Hepatocyte (in vitro differentiated cells): Measurements from ENCODE around the gene KIF17. TPM values are rescaled to one million over a fixed set of nuclear protein-coding genes. Genes with fewer than 3 reads are reported as not detected.
A peak's percentile ranks its signal among the peaks of the same experiment; 100 is the strongest.

Experiments
- DNase-seq: peaks from one replicate; pipeline ENCODE4 v3.0.0-alpha.2; 2016; ENCODE audit warnings: low spot score
- H2AFZ ChIP-seq: fragments of 200-600 bp; sonication (generic); 2 replicates; pipeline ENCODE4 v1.6.0; 2016; ENCODE audit warnings: antibody characterized with exemption, mild to moderate bottlenecking
- H3K27ac ChIP-seq: fragments of 200-600 bp; sonication (generic); 2 replicates; pipeline ENCODE4 v1.5.1; 2016; ENCODE audit warnings: mild to moderate bottlenecking
- H3K27me3 ChIP-seq: fragments of 200-600 bp; sonication (generic); 2 replicates; pipeline ENCODE4 v1.6.1; 2016
- H3K36me3 ChIP-seq: fragments of 200-600 bp; sonication (generic); replicated peaks from 2 replicates; pipeline ENCODE4 v1.5.1; 2016; ENCODE audit warnings: low read depth; ENCODE audit not compliant: insufficient read depth
- H3K4me1 ChIP-seq: fragments of 200-600 bp; sonication (generic); 2 replicates; pipeline ENCODE4 v1.5.1; 2016; ENCODE audit warnings: mild to moderate bottlenecking, moderate library complexity; ENCODE audit not compliant: insufficient read depth
- H3K4me2 ChIP-seq: fragments of 200-600 bp; sonication (generic); 2 replicates; pipeline ENCODE4 v1.6.0; 2016
- H3K4me3 ChIP-seq: fragments of 200-600 bp; sonication (generic); 2 replicates; pipeline ENCODE4 v1.5.1; 2016; ENCODE audit warnings: mild to moderate bottlenecking
- H3K79me2 ChIP-seq: fragments of 200-600 bp; sonication (generic); 2 replicates; pipeline ENCODE4 v1.6.0; 2017; ENCODE audit warnings: mild to moderate bottlenecking
- H3K9me2 ChIP-seq: fragments of 200-600 bp; sonication (generic); replicated peaks from 2 replicates; pipeline ENCODE4 v1.6.0; 2017; ENCODE audit warnings: mild to moderate bottlenecking; ENCODE audit not compliant: insufficient read depth
- H3K9me3 ChIP-seq: fragments of 200-600 bp; sonication (generic); 2 replicates; pipeline ENCODE4 v1.5.1; 2016; ENCODE audit warnings: low read depth, mild to moderate bottlenecking
- H4K20me1 ChIP-seq: fragments of 200-600 bp; sonication (generic); 2 replicates; pipeline ENCODE4 v1.6.0; 2016; ENCODE audit warnings: mild to moderate bottlenecking; ENCODE audit not compliant: insufficient read depth, poor library complexity, severe bottlenecking
- EZH2 ChIP-seq: fragments of 200-600 bp; sonication (generic); IDR thresholded peaks from 2 replicates; pipeline ENCODE4 v1.6.1; 2016; ENCODE audit warnings: antibody characterized with exemption, mild to moderate bottlenecking, borderline replicate concordance
- EZH2phosphoT487 ChIP-seq: fragments of 200-600 bp; sonication (generic); IDR thresholded peaks from one replicate; pipeline ENCODE4 v1.6.1; 2018; ENCODE audit warnings: antibody characterized with exemption, mild to moderate bottlenecking, low read depth, moderate library complexity; ENCODE audit not compliant: unreplicated experiment, severe bottlenecking
- WGBS: methylation state at CpG from one replicate; pipeline ENCODE4 v1.1.6; 2016; ENCODE audit warnings: low lambda C conversion rate; ENCODE audit errors: missing lambda C conversion rate; 5-methylcytosine and 5-hydroxymethylcytosine counted together
- polyA plus RNA-seq: library from polyadenylated mRNA; unstranded; fragments of >200 nt; fragmentation: Nextera tagmentation; extraction: Ambion mirVana; gene quantifications from 2 replicates; pipeline ENCODE4 v1.2.1, GENCODE V29; 2016
- total RNA-seq: library from RNA; depleted of rRNA; stranded (reverse); fragments of >200 nt; gene quantifications from 2 replicates; pipeline ENCODE4 v1.2.3, GENCODE V29; 2014
- TF ChIP-seq, protein P1 (sequence below): fragments of 200-600 bp; sonication (generic); IDR thresholded peaks from 2 replicates; pipeline ENCODE4 v1.5.1; 2016; ENCODE audit warnings: antibody characterized with exemption, mild to moderate bottlenecking; ENCODE audit not compliant: poor library complexity

KIF17 gene
- total and polyA plus RNA-seq, 2 experiments from 2014 or later: 0.23 to 0.28 TPM

DNA sequence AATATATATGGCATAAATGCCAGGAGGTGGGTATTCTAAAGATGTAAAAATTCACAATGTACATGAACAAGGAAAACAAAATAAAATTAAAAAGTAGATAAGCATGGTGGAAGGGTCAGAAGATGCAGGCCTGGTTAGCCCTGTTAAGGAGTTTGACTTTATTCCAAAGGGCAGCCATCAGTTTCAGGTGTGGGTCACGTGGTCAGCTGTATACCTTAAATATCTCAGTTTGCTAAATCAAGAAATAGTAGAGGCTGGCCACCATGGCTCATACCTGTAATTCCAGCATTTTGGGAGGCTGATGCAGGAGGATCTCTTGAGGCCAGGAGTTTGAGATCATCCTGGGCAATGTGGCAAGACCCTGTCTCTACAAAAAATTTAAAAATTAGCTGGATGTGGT, 93.1 kb downstream of the KIF17 start:
- Histone ChIP-seq H3K9me3 (no peaks in the 10 kb centered on the region), H3K27me3 (no peaks in the 10 kb centered on the region), H3K36me3 (no peaks in the 10 kb centered on the region), H3K4me1 (no peaks in the 10 kb centered on the region), H3K79me2 (no peaks in the 10 kb centered on the region), H2AFZ (no peak overlapping the region), H3K9me2 (no peaks in the 10 kb centered on the region), H3K27ac (no peak overlapping the region), H3K4me2 (no peak overlapping the region), H3K4me3 (no peak overlapping the region), H4K20me1 (no peaks in the 10 kb centered on the region)
- no peak for DNase-seq
- WGBS: 82% methylated on average over 1 of the region's 1 CpG
- TF ChIP-seq EZH2 (no peak), EZH2phosphoT487 (no peak)
- TF ChIP-seq, protein P1, sequence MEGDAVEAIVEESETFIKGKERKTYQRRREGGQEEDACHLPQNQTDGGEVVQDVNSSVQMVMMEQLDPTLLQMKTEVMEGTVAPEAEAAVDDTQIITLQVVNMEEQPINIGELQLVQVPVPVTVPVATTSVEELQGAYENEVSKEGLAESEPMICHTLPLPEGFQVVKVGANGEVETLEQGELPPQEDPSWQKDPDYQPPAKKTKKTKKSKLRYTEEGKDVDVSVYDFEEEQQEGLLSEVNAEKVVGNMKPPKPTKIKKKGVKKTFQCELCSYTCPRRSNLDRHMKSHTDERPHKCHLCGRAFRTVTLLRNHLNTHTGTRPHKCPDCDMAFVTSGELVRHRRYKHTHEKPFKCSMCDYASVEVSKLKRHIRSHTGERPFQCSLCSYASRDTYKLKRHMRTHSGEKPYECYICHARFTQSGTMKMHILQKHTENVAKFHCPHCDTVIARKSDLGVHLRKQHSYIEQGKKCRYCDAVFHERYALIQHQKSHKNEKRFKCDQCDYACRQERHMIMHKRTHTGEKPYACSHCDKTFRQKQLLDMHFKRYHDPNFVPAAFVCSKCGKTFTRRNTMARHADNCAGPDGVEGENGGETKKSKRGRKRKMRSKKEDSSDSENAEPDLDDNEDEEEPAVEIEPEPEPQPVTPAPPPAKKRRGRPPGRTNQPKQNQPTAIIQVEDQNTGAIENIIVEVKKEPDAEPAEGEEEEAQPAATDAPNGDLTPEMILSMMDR: no peak

DNA sequence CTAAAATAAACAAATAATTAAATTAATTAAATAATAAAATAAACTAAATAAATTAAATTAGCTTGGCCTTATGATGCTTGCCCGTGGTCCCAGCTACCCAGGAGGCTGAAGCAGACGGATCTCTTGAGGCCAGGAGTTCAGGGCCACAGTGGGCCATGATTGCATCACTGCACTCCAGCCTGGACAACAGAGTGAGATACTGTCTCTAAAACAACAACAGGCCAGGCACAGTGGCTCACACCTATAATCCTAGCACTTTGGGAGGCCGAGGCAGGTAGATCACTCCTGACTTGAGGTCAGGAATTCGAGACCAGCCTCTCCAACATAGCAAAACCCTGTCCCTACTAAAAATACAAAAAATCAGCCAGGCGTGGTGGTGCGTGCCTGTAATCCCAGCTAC, 96.8 kb downstream of the KIF17 start:
- DNase-seq: no peak
- no peak overlapping the region for H3K4me3 ChIP-seq
- H3K27me3 ChIP-seq: no peaks in the 10 kb centered on the region
- no peak overlapping the region for H2AFZ ChIP-seq
- 90% methylated on average over 6 of the region's 6 CpGs for WGBS
- no peaks in the 10 kb centered on the region for H3K36me3 ChIP-seq
- H4K20me1 ChIP-seq: no peaks in the 10 kb centered on the region
- no peak overlapping the region for H3K4me2 ChIP-seq
- no peaks in the 10 kb centered on the region for H3K79me2 ChIP-seq
- no peak overlapping the region for H3K27ac ChIP-seq
- H3K9me2 ChIP-seq: no peaks in the 10 kb centered on the region
- no peaks in the 10 kb centered on the region for H3K4me1 ChIP-seq
- no peaks in the 10 kb centered on the region for H3K9me3 ChIP-seq
- TF ChIP-seq EZH2 (no peak), EZH2phosphoT487 (no peak)
- TF ChIP-seq, protein P1: no peak

DNA sequence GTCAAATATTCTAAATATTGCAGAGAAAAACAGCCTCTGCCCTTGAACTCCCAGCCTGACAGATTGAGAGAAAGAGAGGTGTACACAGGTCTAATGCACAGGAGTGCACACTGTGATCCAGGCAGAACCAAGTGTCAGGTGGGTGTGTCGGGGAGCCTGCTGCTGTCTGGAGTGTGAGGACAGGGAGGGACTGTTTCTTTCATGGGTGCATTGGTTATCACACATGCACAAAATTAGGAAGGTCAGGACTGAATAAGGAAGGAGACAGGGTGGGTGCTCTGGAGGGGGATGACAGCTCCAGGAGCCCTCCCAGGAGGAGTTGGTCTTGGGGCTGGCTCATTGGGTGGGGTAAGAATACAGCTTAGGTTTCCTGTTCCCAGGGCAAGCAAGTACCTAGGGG, 97.8 kb downstream of the KIF17 start:
- WGBS: 63% methylated on average over 1 of the region's 1 CpG
- no peak for DNase-seq
- Histone ChIP-seq H4K20me1 (no peaks in the 10 kb centered on the region), H3K79me2 (no peaks in the 10 kb centered on the region), H3K36me3 (no peaks in the 10 kb centered on the region), H3K9me2 (no peaks in the 10 kb centered on the region), H3K9me3 (no peaks in the 10 kb centered on the region), H3K4me3 (no peak overlapping the region), H2AFZ (no peak overlapping the region), H3K4me2 (no peak overlapping the region), H3K4me1 (no peaks in the 10 kb centered on the region), H3K27ac (no peak overlapping the region), H3K27me3 (no peaks in the 10 kb centered on the region)
- TF ChIP-seq, protein P1: no peak
- TF ChIP-seq EZH2phosphoT487 (no peak), EZH2 (no peak)

DNA sequence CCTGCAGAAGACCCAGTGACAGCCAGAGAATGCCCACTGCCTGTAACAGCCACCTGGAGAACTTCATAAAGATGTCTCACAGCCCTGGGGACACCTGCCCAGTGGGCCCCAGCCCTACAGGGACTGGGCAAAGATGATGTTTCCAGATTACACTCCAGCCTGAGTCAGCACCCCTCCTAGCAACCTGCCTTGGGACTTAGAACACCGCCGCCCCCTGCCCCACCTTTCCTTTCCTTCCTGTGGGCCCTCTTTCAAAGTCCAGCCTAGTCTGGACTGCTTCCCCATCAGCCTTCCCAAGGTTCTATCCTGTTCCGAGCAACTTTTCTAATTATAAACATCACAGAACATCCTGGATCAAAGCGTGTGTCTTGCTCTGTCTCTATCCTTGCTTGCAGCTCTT, 99.3 kb downstream of the KIF17 start:
- Histone ChIP-seq H3K4me1 (peaks cover 2% of the 10 kb centered on the region), H3K9me3 (no peaks in the 10 kb centered on the region), H3K4me2 (no peak overlapping the region), H4K20me1 (no peaks in the 10 kb centered on the region), H2AFZ (no peak overlapping the region), H3K4me3 (no peak overlapping the region), H3K27me3 (no peaks in the 10 kb centered on the region), H3K27ac (no peak overlapping the region), H3K9me2 (no peaks in the 10 kb centered on the region), H3K79me2 (no peaks in the 10 kb centered on the region), H3K36me3 (no peaks in the 10 kb centered on the region)
- 78% methylated on average over 4 of the region's 4 CpGs for WGBS
- TF ChIP-seq, protein P1: no peak
- TF ChIP-seq EZH2phosphoT487 (no peak), EZH2 (no peak)
- DNase-seq: peak; percentile 27
